GM18867 (cell line): ENCODE measurements around the gene KRTAP4-1.
"Not testable (repeated sequence)": the region's sequence is repeated elsewhere in the genome, so short reads cannot be mapped to it uniquely, and the experiment has no call there.

Source experiments
- ATAC-seq: cut with Tn5 transposase; IDR thresholded peaks from one replicate; pipeline ENCODE4 v1.9.1; 2021; ENCODE audit warnings: mild to moderate bottlenecking, moderate library complexity; ENCODE audit not compliant: unreplicated experiment

KRTAP4-1 gene

GRCh38 chr17:41184480-41184961 lies at the start of gene KRTAP4-1:
TSS of gene KRTAP4-1 (minus strand) at chr17:41184911. CDS start at chr17:41184854, 57 bp downstream.
- no peak for ATAC-seq

GRCh38 chr17:41232399-41233105 lies 47.8 kb upstream of the KRTAP4-1 start, which contains the start of gene KRTAP9-3:
TSS of gene KRTAP9-3 (plus strand) at chr17:41232449. CDS start at chr17:41232502, 53 bp downstream.
- ATAC-seq: not testable (repeated sequence)

GRCh38 chr17:41231731-41232130 lies 47.0 kb upstream of the KRTAP4-1 start:
- no peak for ATAC-seq

- ATAC-seq: no peak
Observed at GRCh38 chr17:41230094-41230493, 45.4 kb upstream of the KRTAP4-1 start.

GRCh38 chr17:41226598-41227095 lies 41.9 kb upstream of the KRTAP4-1 start, which contains the start of gene KRTAP9-2:
TSS of gene KRTAP9-2 (plus strand) at chr17:41226648. CDS start at chr17:41226655, 7 bp downstream.
- not testable (repeated sequence) for ATAC-seq

- ATAC-seq: no peak
Observed at GRCh38 chr17:41226051-41226450, 41.3 kb upstream of the KRTAP4-1 start.

GRCh38 chr17:41223821-41224220 lies 39.1 kb upstream of the KRTAP4-1 start:
- ATAC-seq: no peak

GRCh38 chr17:41215681-41216080 lies 31.0 kb upstream of the KRTAP4-1 start:
- ATAC-seq: no peak

GRCh38 chr17:41212524-41213169 lies 27.9 kb upstream of the KRTAP4-1 start:
- ATAC-seq: no peak

GRCh38 chr17:41211845-41212466 lies 27.2 kb upstream of the KRTAP4-1 start:
- ATAC-seq: no peak

- no peak for ATAC-seq
Observed at GRCh38 chr17:41199421-41200078, 14.8 kb upstream of the KRTAP4-1 start.

GRCh38 chr17:41196068-41196467 lies 11.4 kb upstream of the KRTAP4-1 start:
- ATAC-seq: no peak

GRCh38 chr17:41190328-41190727 lies 5.6 kb upstream of the KRTAP4-1 start:
- ATAC-seq: no peak

- not testable (repeated sequence) for ATAC-seq
Observed at GRCh38 chr17:41189837-41190318, 5.2 kb upstream of the KRTAP4-1 start, which contains the start of gene KRTAP9-1. TSS of gene KRTAP9-1 (plus strand) at chr17:41189887. CDS start at chr17:41189887, 0 bp downstream.

GRCh38 chr17:41186872-41187271 lies 2.2 kb upstream of the KRTAP4-1 start:
- no peak for ATAC-seq

GRCh38 chr17:41185001-41185400 lies 290 bp upstream of the KRTAP4-1 start:
- no peak for ATAC-seq

GRCh38 chr17:41178843-41179616 lies 5.7 kb downstream of the KRTAP4-1 start:
- no peak for ATAC-seq

GRCh38 chr17:41178341-41178740 lies 6.4 kb downstream of the KRTAP4-1 start:
- ATAC-seq: no peak

- ATAC-seq: no peak
Observed at GRCh38 chr17:41177727-41178271, 6.9 kb downstream of the KRTAP4-1 start, which contains the start of gene KRTAP4-2. TSS of gene KRTAP4-2 (minus strand) at chr17:41178221. CDS start at chr17:41178164, 57 bp downstream.
